ENCODE data around the gene ZNF425.
A peak's percentile ranks its signal among the peaks of the same experiment; 100 is the strongest.

The ZNF425 gene

DNA sequence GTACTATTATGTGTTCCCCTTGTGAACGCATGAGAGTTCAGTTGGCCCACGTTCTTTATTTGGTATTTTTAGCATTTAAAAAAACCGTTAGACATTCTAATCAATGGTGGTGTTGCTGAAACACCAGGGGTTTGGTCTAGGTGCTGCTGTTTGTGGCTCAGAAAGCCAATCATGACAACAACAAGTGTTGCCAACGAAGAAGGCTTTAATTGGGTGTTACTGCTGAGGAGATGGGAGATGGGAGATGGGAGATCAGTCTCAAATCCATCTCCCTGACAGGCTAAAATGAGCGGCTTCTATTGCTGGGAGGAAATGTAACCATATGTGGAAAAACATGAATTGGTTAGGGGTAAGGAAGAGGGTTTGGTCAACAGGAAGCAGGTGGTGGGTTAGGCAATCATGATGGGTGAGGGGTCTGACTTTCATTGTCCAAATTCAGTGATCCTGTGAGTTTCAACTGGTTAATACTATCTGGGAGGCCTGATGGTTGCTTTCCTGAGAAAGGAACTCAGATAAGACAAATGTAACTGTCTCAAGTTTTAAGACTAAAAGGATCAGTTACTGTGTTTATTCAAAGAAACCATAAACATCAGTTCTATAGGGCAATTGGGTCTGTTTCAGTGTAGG is 4.6 kb upstream of the ZNF425 start:
- no peaks in the 10 kb centered on the region for H3K27me3 ChIP-seq (ENCODE audit: insufficient read depth, poor library complexity, severe bottlenecking)
- H3K27ac ChIP-seq (replicated peaks), result no peak overlapping the region
- no peak overlapping the region for H3K4me3 ChIP-seq (replicated peaks; ENCODE audit: insufficient read depth, low read length)
- TF ChIP-seq GABPA (IDR thresholded peaks at IDR 0.05; ENCODE audit: low read depth), result no peak
- TF ChIP-seq, protein P1, sequence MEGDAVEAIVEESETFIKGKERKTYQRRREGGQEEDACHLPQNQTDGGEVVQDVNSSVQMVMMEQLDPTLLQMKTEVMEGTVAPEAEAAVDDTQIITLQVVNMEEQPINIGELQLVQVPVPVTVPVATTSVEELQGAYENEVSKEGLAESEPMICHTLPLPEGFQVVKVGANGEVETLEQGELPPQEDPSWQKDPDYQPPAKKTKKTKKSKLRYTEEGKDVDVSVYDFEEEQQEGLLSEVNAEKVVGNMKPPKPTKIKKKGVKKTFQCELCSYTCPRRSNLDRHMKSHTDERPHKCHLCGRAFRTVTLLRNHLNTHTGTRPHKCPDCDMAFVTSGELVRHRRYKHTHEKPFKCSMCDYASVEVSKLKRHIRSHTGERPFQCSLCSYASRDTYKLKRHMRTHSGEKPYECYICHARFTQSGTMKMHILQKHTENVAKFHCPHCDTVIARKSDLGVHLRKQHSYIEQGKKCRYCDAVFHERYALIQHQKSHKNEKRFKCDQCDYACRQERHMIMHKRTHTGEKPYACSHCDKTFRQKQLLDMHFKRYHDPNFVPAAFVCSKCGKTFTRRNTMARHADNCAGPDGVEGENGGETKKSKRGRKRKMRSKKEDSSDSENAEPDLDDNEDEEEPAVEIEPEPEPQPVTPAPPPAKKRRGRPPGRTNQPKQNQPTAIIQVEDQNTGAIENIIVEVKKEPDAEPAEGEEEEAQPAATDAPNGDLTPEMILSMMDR (IDR thresholded peaks at IDR 0.05; ENCODE audit: insufficient read depth, low read length), result no peak
- TF ChIP-seq REST (IDR thresholded peaks at IDR 0.05; ENCODE audit: insufficient replicate concordance, low read depth), result no peak
- no peak for TF ChIP-seq POLR2AphosphoS5 (IDR thresholded peaks at IDR 0.05; ENCODE audit: low read depth)
- TF ChIP-seq SPI1 (IDR thresholded peaks at IDR 0.05; ENCODE audit: borderline replicate concordance, low read depth), result no peak
- DNase-seq (ENCODE audit: low read depth in 1 of 2, low spot score in 1 of 2), result no peak

- DNase-seq (ENCODE audit: low read depth in 1 of 2, low spot score in 1 of 2), result peak; percentile 54 to 56
- Histone ChIP-seq H3K27me3 (ENCODE audit: insufficient read depth, poor library complexity, severe bottlenecking) (no peaks in the 10 kb centered on the region), H3K4me3 (replicated peaks; ENCODE audit: insufficient read depth, low read length) (peak overlapping the region; percentile 92), H3K27ac (replicated peaks) (peak overlapping the region; percentile 92)
- TF ChIP-seq GABPA (IDR thresholded peaks at IDR 0.05; ENCODE audit: low read depth), result peak; percentile 73
- TF ChIP-seq SPI1 (IDR thresholded peaks at IDR 0.05; ENCODE audit: borderline replicate concordance, low read depth), result no peak
Observed at GRCh38 chr7:149126662-149127266, 640 bp upstream of the ZNF425 start.

DNA sequence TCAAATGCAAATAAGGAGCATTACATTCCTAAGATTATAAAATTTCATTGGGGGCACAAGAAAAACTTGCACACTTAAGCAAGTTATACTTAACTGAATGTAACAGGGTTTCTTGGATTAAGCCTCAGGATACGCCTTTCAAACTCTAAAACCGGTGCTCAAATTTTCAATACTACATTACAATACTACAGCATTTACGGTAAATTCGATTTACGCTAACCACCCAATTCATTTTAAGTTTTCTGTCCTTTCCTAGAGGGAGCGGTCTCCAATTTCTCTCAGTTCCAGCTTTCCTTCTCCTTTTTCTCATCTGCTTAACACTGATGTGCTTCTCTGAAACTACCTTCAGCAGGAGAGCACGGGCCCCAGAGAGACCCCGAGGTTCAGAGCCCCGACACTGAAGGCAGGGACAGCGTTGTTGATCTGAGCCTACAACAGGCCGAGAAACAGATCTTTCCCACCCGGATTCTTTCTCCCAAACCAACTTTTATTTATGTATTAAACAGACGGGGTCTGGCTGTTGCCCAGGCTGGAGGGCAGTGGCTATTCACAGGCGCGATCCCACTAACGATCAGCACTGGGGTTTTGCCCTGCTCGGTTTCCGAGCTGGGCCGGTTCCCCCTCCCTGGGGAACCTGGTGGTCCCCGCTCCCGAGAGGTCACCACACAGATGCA is 798 bp downstream of the ZNF425 start:
- TF ChIP-seq REST (IDR thresholded peaks at IDR 0.05; ENCODE audit: insufficient replicate concordance, low read depth) (no peak), GABPA (IDR thresholded peaks at IDR 0.05; ENCODE audit: low read depth) (no peak), SPI1 (IDR thresholded peaks at IDR 0.05; ENCODE audit: borderline replicate concordance, low read depth) (no peak), POLR2AphosphoS5 (IDR thresholded peaks at IDR 0.05; ENCODE audit: low read depth) (no peak)
- TF ChIP-seq, protein P1 (IDR thresholded peaks at IDR 0.05; ENCODE audit: insufficient read depth, low read length), result no peak
- peak overlapping the region; percentile 92 for H3K4me3 ChIP-seq (replicated peaks; ENCODE audit: insufficient read depth, low read length)
- H3K27ac ChIP-seq (replicated peaks), result peak overlapping the region; percentile 92
- no peaks in the 10 kb centered on the region for H3K27me3 ChIP-seq (ENCODE audit: insufficient read depth, poor library complexity, severe bottlenecking)
- DNase-seq (ENCODE audit: low read depth in 1 of 2, low spot score in 1 of 2), result peak in 1 of 2 experiments; percentile 19

GRCh38 chr7:149109969-149110368 is 16.2 kb downstream of the ZNF425 start:
- Histone ChIP-seq H3K27ac (replicated peaks) (no peak overlapping the region), H3K27me3 (ENCODE audit: insufficient read depth, poor library complexity, severe bottlenecking) (no peaks in the 10 kb centered on the region), H3K4me3 (replicated peaks; ENCODE audit: insufficient read depth, low read length) (no peak overlapping the region)
- TF ChIP-seq GABPA (IDR thresholded peaks at IDR 0.05; ENCODE audit: low read depth) (no peak), POLR2AphosphoS5 (IDR thresholded peaks at IDR 0.05; ENCODE audit: low read depth) (no peak), SPI1 (IDR thresholded peaks at IDR 0.05; ENCODE audit: borderline replicate concordance, low read depth) (no peak), REST (IDR thresholded peaks at IDR 0.05; ENCODE audit: insufficient replicate concordance, low read depth) (no peak)
- TF ChIP-seq, protein P1 (IDR thresholded peaks at IDR 0.05; ENCODE audit: insufficient read depth, low read length), result no peak
- DNase-seq (ENCODE audit: low read depth in 1 of 2, low spot score in 1 of 2), result no peak
